Measurements from ENCODE around the gene TRPC1. TPM values are rescaled to one million over a fixed set of nuclear protein-coding genes. Genes with fewer than 3 reads are reported as not detected.

The TRPC1 gene
- total RNA-seq, 3 donors from 2014 or later (not counting 1 experiment from before 2014, with no cell fraction given), result 0.21 to 1.4 (median 0.43) TPM

DNA sequence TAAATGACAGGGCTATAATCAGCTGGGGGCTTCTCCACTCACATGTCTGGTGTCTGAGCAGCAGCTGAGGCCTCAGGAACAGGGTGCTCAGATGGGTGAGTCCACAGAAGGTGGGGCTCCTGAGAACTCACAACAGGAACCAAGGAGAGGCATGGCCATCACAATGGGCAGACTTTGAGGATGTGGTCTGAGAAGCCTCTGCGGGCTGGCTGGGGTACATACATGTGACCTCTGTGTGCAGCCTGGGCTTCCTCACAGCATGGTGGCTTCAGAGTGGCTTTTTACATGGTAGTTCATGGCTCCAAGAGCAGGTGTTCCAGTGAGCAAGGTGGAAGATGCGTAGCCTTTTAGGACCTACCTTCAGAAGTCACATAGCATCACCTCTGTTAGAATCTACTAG lies 58.8 kb downstream of the TRPC1 start:
- no peak overlapping the region for H3K4me3 ChIP-seq (ENCODE audit: low read length)
- Mint-ChIP-seq H3K4me1 (no peaks in the 10 kb centered on the region), H3K27ac (no peak overlapping the region), H3K27me3 (ENCODE audit: low read depth in 2 of 2) (peaks cover 7 to 30% of the 10 kb centered on the region in 2 donors), H3K4me3 (no peak overlapping the region), H3K9me3 (no peaks in the 10 kb centered on the region), H3K36me3 (no peaks in the 10 kb centered on the region)
- DNase-seq (no peak), ATAC-seq (no peak)
- intact Hi-C loops (cut with micrococcal nuclease), result no loop called here
- TF ChIP-seq CTCF (IDR thresholded peaks at IDR 0.05), result no peak
- H3K36me3 ChIP-seq (ENCODE audit: control insufficient read depth, insufficient read depth, low read length), result no peaks in the 10 kb centered on the region
- no peaks in the 10 kb centered on the region for H3K4me1 ChIP-seq (ENCODE audit: control insufficient read depth, insufficient read depth, low read length)
- H3K27me3 ChIP-seq (ENCODE audit: control insufficient read depth, insufficient read depth, low read length), result no peaks in the 10 kb centered on the region
- no peaks in the 10 kb centered on the region for H3K9me3 ChIP-seq (ENCODE audit: control insufficient read depth, insufficient read depth, low read length)
- H3K27ac ChIP-seq (ENCODE audit: low read length), result no peak overlapping the region
- 79% methylated on average over 1 of the region's 2 CpGs for WGBS (ENCODE audit: insufficient coverage)

GRCh38 chr3:142784228-142784627 lies 60.4 kb downstream of the TRPC1 start:
- Histone ChIP-seq H3K27me3 (ENCODE audit: control insufficient read depth, insufficient read depth, low read length) (no peaks in the 10 kb centered on the region), H3K9me3 (ENCODE audit: control insufficient read depth, insufficient read depth, low read length) (no peaks in the 10 kb centered on the region), H3K4me3 (ENCODE audit: low read length) (no peak overlapping the region), H3K27ac (ENCODE audit: low read length) (no peak overlapping the region), H3K4me1 (ENCODE audit: control insufficient read depth, insufficient read depth, low read length) (no peaks in the 10 kb centered on the region), H3K36me3 (ENCODE audit: control insufficient read depth, insufficient read depth, low read length) (no peaks in the 10 kb centered on the region)
- Mint-ChIP-seq H3K27ac (no peak overlapping the region), H3K9me3 (no peaks in the 10 kb centered on the region), H3K27me3 (ENCODE audit: low read depth in 2 of 2) (peaks cover 12 to 46% of the 10 kb centered on the region in 2 donors), H3K4me1 (no peaks in the 10 kb centered on the region), H3K4me3 (no peak overlapping the region), H3K36me3 (no peaks in the 10 kb centered on the region)
- intact Hi-C loops (cut with micrococcal nuclease), result no loop called here
- no peak for TF ChIP-seq CTCF (IDR thresholded peaks at IDR 0.05)
- ATAC-seq, result no peak
- WGBS (ENCODE audit: insufficient coverage), result no CpG with 5 or more reads among the region's 1 CpG
- no peak for DNase-seq

DNA sequence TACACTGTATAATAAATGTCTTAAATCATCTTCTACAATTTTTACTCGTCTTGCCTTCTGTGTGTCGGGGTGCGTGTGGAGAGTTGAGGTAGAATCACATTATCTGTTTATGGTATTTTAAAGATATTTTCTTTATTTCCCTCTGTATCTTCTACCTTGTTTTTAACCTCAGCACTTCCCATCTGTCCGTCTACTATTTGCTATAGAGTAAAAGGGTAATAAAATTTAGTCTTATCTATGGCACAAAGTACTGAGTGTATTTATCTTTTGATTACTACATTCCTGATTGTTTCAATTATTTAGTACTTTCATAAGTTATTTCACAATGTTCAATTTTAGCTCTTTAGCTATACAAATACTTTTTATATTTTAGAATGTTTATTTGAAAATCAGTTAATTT lies 62.2 kb downstream of the TRPC1 start:
- H3K4me3 ChIP-seq (ENCODE audit: low read length), result no peak overlapping the region
- Mint-ChIP-seq H3K4me3 (no peak overlapping the region), H3K27me3 (ENCODE audit: low read depth in 2 of 2) (peaks cover 19 to 52% of the 10 kb centered on the region in 2 donors), H3K9me3 (no peaks in the 10 kb centered on the region), H3K36me3 (no peaks in the 10 kb centered on the region), H3K4me1 (no peaks in the 10 kb centered on the region), H3K27ac (no peak overlapping the region)
- ATAC-seq (no peak), DNase-seq (no peak)
- intact Hi-C loops (cut with micrococcal nuclease), result no loop called here
- no peak overlapping the region for H3K27ac ChIP-seq (ENCODE audit: low read length)
- no peaks in the 10 kb centered on the region for H3K4me1 ChIP-seq (ENCODE audit: control insufficient read depth, insufficient read depth, low read length)
- no CpG with 5 or more reads among the region's 4 CpGs for WGBS (ENCODE audit: insufficient coverage)
- no peak for TF ChIP-seq CTCF (IDR thresholded peaks at IDR 0.05)
- H3K36me3 ChIP-seq (ENCODE audit: control insufficient read depth, insufficient read depth, low read length), result no peaks in the 10 kb centered on the region
- H3K27me3 ChIP-seq (ENCODE audit: control insufficient read depth, insufficient read depth, low read length), result no peaks in the 10 kb centered on the region
- H3K9me3 ChIP-seq (ENCODE audit: control insufficient read depth, insufficient read depth, low read length), result no peaks in the 10 kb centered on the region

DNA sequence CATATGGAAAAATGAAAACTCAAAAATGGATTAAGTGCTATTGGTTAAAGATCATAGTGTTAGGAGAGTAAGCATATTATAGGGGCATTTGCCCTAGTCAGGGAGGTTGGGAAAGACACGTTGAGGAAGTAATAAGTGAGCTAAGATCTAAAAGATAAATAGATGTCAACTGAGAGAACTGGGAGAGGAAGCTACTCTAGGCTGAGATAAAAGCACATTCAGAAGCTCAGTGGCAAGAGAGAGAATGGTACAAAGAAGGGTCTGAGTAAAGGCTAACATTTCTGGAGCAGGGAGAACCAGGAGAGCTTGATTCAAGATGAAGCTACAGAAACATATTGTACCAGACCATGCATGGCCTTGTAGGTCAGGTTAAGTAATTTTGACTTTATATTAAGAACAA lies 63.9 kb downstream of the TRPC1 start:
- no peak for ATAC-seq
- no peaks in the 10 kb centered on the region for H3K36me3 ChIP-seq (ENCODE audit: control insufficient read depth, insufficient read depth, low read length)
- Mint-ChIP-seq H3K27ac (no peak overlapping the region), H3K9me3 (no peaks in the 10 kb centered on the region), H3K36me3 (no peaks in the 10 kb centered on the region), H3K4me3 (no peak overlapping the region), H3K27me3 (ENCODE audit: low read depth in 2 of 2) (peaks cover 19 to 42% of the 10 kb centered on the region in 2 donors), H3K4me1 (no peaks in the 10 kb centered on the region)
- no peaks in the 10 kb centered on the region for H3K4me1 ChIP-seq (ENCODE audit: control insufficient read depth, insufficient read depth, low read length)
- TF ChIP-seq CTCF (IDR thresholded peaks at IDR 0.05), result no peak
- WGBS (ENCODE audit: insufficient coverage), result 3% methylated on average over 1 of the region's 1 CpG
- no peak overlapping the region for H3K4me3 ChIP-seq (ENCODE audit: low read length)
- no peaks in the 10 kb centered on the region for H3K27me3 ChIP-seq (ENCODE audit: control insufficient read depth, insufficient read depth, low read length)
- H3K27ac ChIP-seq (ENCODE audit: low read length), result no peak overlapping the region
- DNase-seq, result no peak
- intact Hi-C loops (cut with micrococcal nuclease), result no loop called here
- no peaks in the 10 kb centered on the region for H3K9me3 ChIP-seq (ENCODE audit: control insufficient read depth, insufficient read depth, low read length)
